Keratinocyte (primary cell): ENCODE data around the gene NCAPD3. TPM values are rescaled to one million over a fixed set of nuclear protein-coding genes. Genes with fewer than 3 reads are reported as not detected.

Experiments
- DNase-seq: peaks from one replicate; pipeline ENCODE4 v3.0.0-alpha.2; 2011; ENCODE audit warnings: low read depth, missing footprints, low spot score
- FAIRE-seq: peaks from 2 replicates; lab custom pipeline; 2011; peaks lifted over from hg19 to GRCh38; lab: Jason Lieb, UNC
- H2AFZ ChIP-seq: 2 replicates; pipeline ENCODE4 v1.6.0; 2012; ENCODE audit warnings: low read length, control low read depth, inconsistent platforms; ENCODE audit not compliant: control insufficient read depth
- H3K27ac ChIP-seq: 2 replicates; pipeline ENCODE4 v1.5.1; 2011; ENCODE audit warnings: low read length; ENCODE audit not compliant: control insufficient read depth, insufficient read depth
- H3K27me3 ChIP-seq: 3 replicates; pipeline ENCODE4 v1.6.0; 2011; ENCODE audit warnings: low read length; ENCODE audit not compliant: control insufficient read depth, insufficient read depth; ENCODE audit errors: extremely low read depth
- H3K36me3 ChIP-seq, 2 experiments: 2 replicates in 1 of 2; 3 replicates in 1 of 2; pipeline ENCODE4 v1.5.1; 2011; ENCODE audit warnings: low read length in 2 of 2, mild to moderate bottlenecking in 1 of 2; ENCODE audit not compliant: control insufficient read depth in 2 of 2, insufficient read depth in 2 of 2; ENCODE audit errors: extremely low read depth in 1 of 2
- H3K4me1 ChIP-seq: 3 replicates; pipeline ENCODE4 v1.5.1; 2011; ENCODE audit warnings: low read length; ENCODE audit not compliant: control insufficient read depth, insufficient read depth; ENCODE audit errors: extremely low read depth
- H3K4me2 ChIP-seq: 3 replicates; pipeline ENCODE4 v1.6.0; 2011; ENCODE audit warnings: low read depth, low read length; ENCODE audit not compliant: control insufficient read depth, insufficient read depth; ENCODE audit errors: extremely low read depth
- H3K4me3 ChIP-seq, 3 experiments: fragments of 200-600 bp in 1 of 3; sonication (generic) in 1 of 3; 2 replicates in 2 of 3; 3 replicates in 1 of 3; pipeline ENCODE4 v1.5.1; 2011 to 2016; ENCODE audit warnings: low read length in 3 of 3, mild to moderate bottlenecking in 3 of 3, control low read depth in 2 of 3, inconsistent platforms in 1 of 3, low read depth in 1 of 3, mixed read lengths in 1 of 3, mixed run types in 1 of 3, moderate library complexity in 1 of 3; ENCODE audit not compliant: control insufficient read depth in 2 of 3, insufficient read depth in 2 of 3; ENCODE audit errors: extremely low read depth in 1 of 3
- H3K79me2 ChIP-seq: 2 replicates; pipeline ENCODE4 v1.6.0; 2012; ENCODE audit warnings: low read length; ENCODE audit not compliant: control insufficient read depth, insufficient read depth
- H3K9ac ChIP-seq: 3 replicates; pipeline ENCODE4 v1.6.0; 2011; ENCODE audit warnings: low read length; ENCODE audit not compliant: control insufficient read depth, insufficient read depth; ENCODE audit errors: extremely low read depth
- H3K9me1 ChIP-seq: 3 replicates; pipeline ENCODE4 v1.6.0; 2011; ENCODE audit warnings: low read length; ENCODE audit not compliant: control insufficient read depth, insufficient read depth; ENCODE audit errors: extremely low read depth
- H3K9me3 ChIP-seq: 2 replicates; pipeline ENCODE4 v1.5.1; 2012; ENCODE audit warnings: low read depth, low read length; ENCODE audit not compliant: control insufficient read depth
- H4K20me1 ChIP-seq: 3 replicates; pipeline ENCODE4 v1.6.0; 2011; ENCODE audit warnings: low read length; ENCODE audit not compliant: control insufficient read depth, insufficient read depth; ENCODE audit errors: extremely low read depth
- CTCF ChIP-seq, 3 experiments: IDR thresholded peaks in 1 of 3; conservative IDR thresholded peaks in 1 of 3; optimal IDR thresholded peaks in 1 of 3; 2 replicates in 2 of 3; 3 replicates in 1 of 3; pipeline versions ENCODE3 to v1.5.1; 2011; ENCODE audit warnings: low read length in 3 of 3, mild to moderate bottlenecking in 3 of 3, moderate library complexity in 2 of 3, control low read depth in 1 of 3, inconsistent platforms in 1 of 3; ENCODE audit not compliant: insufficient read depth in 2 of 3; ENCODE audit errors: extremely low read depth in 1 of 3
- EZH2 ChIP-seq: IDR thresholded peaks from one replicate; pipeline ENCODE4 v1.6.1; 2012; ENCODE audit warnings: inconsistent platforms, mild to moderate bottlenecking, low read length, moderate library complexity
- dilution Hi-C: fragments of 300-500 bp; cut with MboI; formaldehyde crosslinking; loops from one replicate; pipeline ENCODE4 v1.7.0; 2020; ENCODE audit warnings: low sequenced_read_pairs; ENCODE audit not compliant: extremely low pct_ligation_motif_present
- polyA plus RNA-seq, 5 experiments: library from polyadenylated mRNA; depleted of rRNA in 3 of 5; stranded (reverse) in 3 of 5; stranded (forward) in 1 of 5; unstranded in 1 of 5; fragments of >200 nt; gene quantifications; 1 replicate in 1 of 5; 2 replicates in 3 of 5; 3 replicates in 1 of 5; pipeline versions ENCODE4 v1.2.1 to v1.2.3, GENCODE V29; 2011 to 2012; ENCODE audit warnings: missing spikeins in 2 of 5, low read depth in 1 of 5, low replicate concordance in 1 of 5

The NCAPD3 gene
- polyA plus RNA-seq, 1 donor (not counting 4 experiments of a cell fraction or from before 2014, with no cell fraction given) = 23.0 TPM

- H3K79me2 ChIP-seq = no peaks in the 10 kb centered on the region
- no peaks in the 10 kb centered on the region for H3K9me3 ChIP-seq
- no peak overlapping the region for H3K27ac ChIP-seq
- DNase-seq = no peak
- H3K4me3 ChIP-seq = no peak overlapping the region
- H3K9me1 ChIP-seq = no peaks in the 10 kb centered on the region
- dilution Hi-C loops = no loop called here
- TF ChIP-seq CTCF (optimal IDR thresholded peaks at IDR 0.05 in 1 of 3, IDR thresholded peaks at IDR 0.05 in 1 of 3, conservative IDR thresholded peaks at IDR 0.05 in 1 of 3; ENCODE audit: extremely low read depth in 1 of 3, insufficient read depth in 2 of 3, low read length in 3 of 3) (no peak), EZH2 (no peak)
- H3K9ac ChIP-seq = no peak overlapping the region
- no peaks in the 10 kb centered on the region for H3K27me3 ChIP-seq
- H3K4me2 ChIP-seq = no peak overlapping the region
- FAIRE-seq = no peak
- H4K20me1 ChIP-seq = no peaks in the 10 kb centered on the region
- peaks cover 2% of the 10 kb centered on the region for H3K4me1 ChIP-seq
- no peak overlapping the region for H2AFZ ChIP-seq
- H3K36me3 ChIP-seq = peaks cover 35 to 43% of the 10 kb centered on the region in 2 experiments
Observed at GRCh38 chr11:134246678-134247077, 22.9 kb upstream of the NCAPD3 start.

- H3K4me2 ChIP-seq = no peak overlapping the region
- DNase-seq (no peak), FAIRE-seq (no peak)
- no peak overlapping the region for H2AFZ ChIP-seq
- no peaks in the 10 kb centered on the region for H3K9me3 ChIP-seq
- no peaks in the 10 kb centered on the region for H3K79me2 ChIP-seq
- peaks cover 2% of the 10 kb centered on the region for H3K4me1 ChIP-seq
- H3K9ac ChIP-seq = no peak overlapping the region
- dilution Hi-C loops = no loop called here
- no peak for TF ChIP-seq CTCF (optimal IDR thresholded peaks at IDR 0.05 in 1 of 3, IDR thresholded peaks at IDR 0.05 in 1 of 3, conservative IDR thresholded peaks at IDR 0.05 in 1 of 3; ENCODE audit: extremely low read depth in 1 of 3, insufficient read depth in 2 of 3, low read length in 3 of 3)
- no peak for TF ChIP-seq EZH2
- no peaks in the 10 kb centered on the region for H3K27me3 ChIP-seq
- H3K9me1 ChIP-seq = no peaks in the 10 kb centered on the region
- no peak overlapping the region for H3K4me3 ChIP-seq
- no peak overlapping the region for H3K27ac ChIP-seq
- H4K20me1 ChIP-seq = no peaks in the 10 kb centered on the region
- H3K36me3 ChIP-seq = peaks cover 39 to 43% of the 10 kb centered on the region in 2 experiments
Observed at GRCh38 chr11:134246100-134246499, 22.3 kb upstream of the NCAPD3 start.
